ENCODE measurements around the gene PLEKHN1.

Gene PLEKHN1

DNA sequence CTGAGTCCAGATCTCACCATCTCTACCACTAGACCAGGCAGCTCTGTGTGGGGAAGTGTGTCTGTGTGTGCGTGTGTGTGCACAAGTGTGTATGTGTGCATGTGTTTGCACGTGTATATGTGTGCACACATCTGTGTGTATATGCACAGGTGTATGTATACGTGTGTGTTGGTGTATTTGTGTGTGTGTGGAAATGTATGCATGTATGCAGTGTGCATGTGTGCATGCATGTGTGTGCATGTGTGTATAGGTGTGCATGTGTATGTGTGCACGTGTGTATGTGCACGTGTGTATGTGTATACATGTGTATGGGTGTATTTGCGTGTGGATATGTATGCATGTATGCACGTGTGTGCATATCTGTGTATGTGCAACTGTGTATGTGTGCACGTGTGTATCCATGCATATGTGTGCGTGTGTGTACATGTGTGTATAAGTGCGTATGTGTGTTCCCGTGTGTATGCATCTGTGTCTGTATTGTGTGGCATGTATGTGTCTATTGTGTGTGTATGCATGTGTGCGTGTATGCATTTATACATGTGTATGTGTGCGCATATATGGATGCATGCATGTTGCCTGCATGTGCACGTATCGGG is 3.1 kb downstream of the PLEKHN1 start:
- DNase-seq (ENCODE audit: low read depth), result no peak
- TF ChIP-seq, protein P1, sequence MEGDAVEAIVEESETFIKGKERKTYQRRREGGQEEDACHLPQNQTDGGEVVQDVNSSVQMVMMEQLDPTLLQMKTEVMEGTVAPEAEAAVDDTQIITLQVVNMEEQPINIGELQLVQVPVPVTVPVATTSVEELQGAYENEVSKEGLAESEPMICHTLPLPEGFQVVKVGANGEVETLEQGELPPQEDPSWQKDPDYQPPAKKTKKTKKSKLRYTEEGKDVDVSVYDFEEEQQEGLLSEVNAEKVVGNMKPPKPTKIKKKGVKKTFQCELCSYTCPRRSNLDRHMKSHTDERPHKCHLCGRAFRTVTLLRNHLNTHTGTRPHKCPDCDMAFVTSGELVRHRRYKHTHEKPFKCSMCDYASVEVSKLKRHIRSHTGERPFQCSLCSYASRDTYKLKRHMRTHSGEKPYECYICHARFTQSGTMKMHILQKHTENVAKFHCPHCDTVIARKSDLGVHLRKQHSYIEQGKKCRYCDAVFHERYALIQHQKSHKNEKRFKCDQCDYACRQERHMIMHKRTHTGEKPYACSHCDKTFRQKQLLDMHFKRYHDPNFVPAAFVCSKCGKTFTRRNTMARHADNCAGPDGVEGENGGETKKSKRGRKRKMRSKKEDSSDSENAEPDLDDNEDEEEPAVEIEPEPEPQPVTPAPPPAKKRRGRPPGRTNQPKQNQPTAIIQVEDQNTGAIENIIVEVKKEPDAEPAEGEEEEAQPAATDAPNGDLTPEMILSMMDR (IDR thresholded peaks at IDR 0.05; ENCODE audit: insufficient read depth, low read depth, low read length, missing control alignments), result no peak
- no peak overlapping the region for H3K4me3 ChIP-seq (ENCODE audit: low read length)

DNA sequence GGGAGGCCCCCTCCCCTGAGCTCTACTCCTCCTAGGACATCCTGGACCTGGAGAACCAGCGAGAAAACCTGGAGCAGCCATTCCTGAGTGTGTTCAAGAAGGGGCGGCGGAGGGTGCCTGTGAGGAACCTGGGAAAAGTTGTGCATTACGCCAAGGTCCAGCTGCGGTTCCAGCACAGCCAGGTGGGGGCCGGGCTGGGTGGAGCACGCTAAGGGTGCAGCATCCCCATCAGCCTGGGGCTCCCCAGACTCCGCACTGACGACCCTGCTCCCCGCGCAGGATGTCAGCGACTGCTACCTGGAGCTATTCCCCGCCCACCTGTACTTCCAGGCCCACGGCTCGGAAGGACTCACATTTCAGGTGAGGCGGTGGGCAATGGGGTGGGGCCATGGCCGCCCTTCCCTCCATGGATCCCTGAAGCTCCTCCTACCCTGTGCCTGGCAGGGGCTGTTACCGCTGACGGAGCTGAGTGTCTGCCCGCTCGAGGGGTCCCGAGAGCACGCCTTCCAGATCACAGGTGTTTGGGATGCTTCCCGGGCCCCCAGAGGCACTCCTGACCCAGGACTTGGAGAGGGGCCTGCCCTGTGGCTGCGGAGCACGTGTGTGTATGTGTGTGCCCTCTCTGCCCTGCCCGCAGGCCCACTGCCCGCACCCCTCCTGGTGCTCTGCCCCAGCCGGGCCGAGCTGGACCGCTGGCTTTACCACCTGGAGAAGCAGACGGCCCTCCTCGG is 4.1 kb downstream of the PLEKHN1 start:
- no peak overlapping the region for H3K4me3 ChIP-seq (ENCODE audit: low read length)
- no peak for DNase-seq (ENCODE audit: low read depth)
- TF ChIP-seq, protein P1 (IDR thresholded peaks at IDR 0.05; ENCODE audit: insufficient read depth, low read depth, low read length, missing control alignments), result no peak

- peak; percentile 71 for DNase-seq (ENCODE audit: low read depth)
- H3K4me3 ChIP-seq (ENCODE audit: low read length), result no peak overlapping the region
- TF ChIP-seq, protein P1 (IDR thresholded peaks at IDR 0.05; ENCODE audit: insufficient read depth, low read depth, low read length, missing control alignments), result no peak
Observed at GRCh38 chr1:970973-971730, 4.9 kb downstream of the PLEKHN1 start.

- TF ChIP-seq, protein P1 (IDR thresholded peaks at IDR 0.05; ENCODE audit: insufficient read depth, low read depth, low read length, missing control alignments), result no peak
- no peak overlapping the region for H3K4me3 ChIP-seq (ENCODE audit: low read length)
- DNase-seq (ENCODE audit: low read depth), result no peak
Observed at GRCh38 chr1:971751-972506, 5.6 kb downstream of the PLEKHN1 start.

DNA sequence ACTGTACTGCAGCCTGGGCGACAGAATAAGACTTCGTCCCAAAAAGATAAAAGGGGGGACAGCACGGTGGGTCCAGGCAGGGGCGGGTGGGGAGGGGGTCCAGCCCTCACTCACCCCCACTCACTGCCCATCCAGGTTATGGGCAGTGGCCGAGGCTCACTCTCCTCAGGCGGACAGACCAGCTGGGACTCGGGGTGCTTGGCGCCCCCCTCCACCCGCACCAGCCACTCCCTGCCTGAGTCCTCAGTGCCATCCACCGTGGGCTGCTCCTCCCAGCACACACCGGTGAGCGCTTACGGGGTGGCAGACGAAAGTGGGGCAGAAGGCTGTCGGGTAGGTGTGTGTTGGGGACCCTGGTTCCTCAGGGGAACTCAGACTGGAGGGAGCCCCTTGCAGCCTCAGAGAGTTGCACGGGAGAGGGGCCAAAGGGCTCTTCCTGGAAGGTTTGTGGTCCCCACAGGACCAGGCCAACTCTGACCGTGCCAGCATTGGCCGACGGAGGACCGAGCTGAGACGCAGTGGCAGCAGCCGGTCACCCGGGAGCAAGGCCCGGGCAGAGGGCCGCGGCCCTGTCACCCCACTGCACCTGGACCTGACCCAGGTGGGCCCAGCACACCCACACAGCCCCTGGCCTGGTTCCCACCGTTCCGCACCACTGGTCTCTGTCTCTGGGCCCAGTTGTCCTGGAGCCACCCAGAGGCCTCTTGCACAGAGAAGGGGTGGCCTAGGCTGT is 6.6 kb downstream of the PLEKHN1 start:
- TF ChIP-seq, protein P1 (IDR thresholded peaks at IDR 0.05; ENCODE audit: insufficient read depth, low read depth, low read length, missing control alignments), result no peak
- H3K4me3 ChIP-seq (ENCODE audit: low read length), result no peak overlapping the region
- DNase-seq (ENCODE audit: low read depth), result no peak
